CD14-positive monocyte (primary cell): ENCODE measurements around the gene GRIK4. TPM values are rescaled to one million over a fixed set of nuclear protein-coding genes. Genes with fewer than 3 reads are reported as not detected.

Source experiments
- DNase-seq, 3 donors: peaks; one replicate each; pipeline ENCODE4 v3.0.0-alpha.2; 2011 to 2022
- H2AFZ ChIP-seq: 2 replicates; pipeline ENCODE4 v1.6.0; 2012; ENCODE audit warnings: mild to moderate bottlenecking, low read depth, low read length, inconsistent platforms; ENCODE audit not compliant: insufficient read depth, poor library complexity, severe bottlenecking
- H3K27ac ChIP-seq, 2 donors: 1 replicate in 1 of 2; 2 replicates in 1 of 2; pipeline ENCODE4 v1.5.1; 2012 to 2013; ENCODE audit warnings: low read length in 2 of 2, control low read depth in 1 of 2, inconsistent platforms in 1 of 2, low read depth in 1 of 2, mild to moderate bottlenecking in 1 of 2
- H3K27me3 ChIP-seq, 2 donors: one replicate each; pipeline versions ENCODE4 v1.6.0 to v1.6.1; 2011 to 2013; ENCODE audit warnings: low read length in 2 of 2; ENCODE audit not compliant: control insufficient read depth in 2 of 2, insufficient read depth in 2 of 2
- H3K36me3 ChIP-seq, 2 donors: replicated peaks in 1 of 2; 1 replicate in 1 of 2; 2 replicates in 1 of 2; pipeline versions ENCODE4 v1.5.1 to v1.6.1; 2012 to 2013; ENCODE audit warnings: low read length in 2 of 2, control low read depth in 1 of 2, inconsistent platforms in 1 of 2, mild to moderate bottlenecking in 1 of 2; ENCODE audit not compliant: insufficient read depth in 2 of 2, control insufficient read depth in 1 of 2
- H3K4me1 ChIP-seq, 2 donors: 1 replicate in 1 of 2; 2 replicates in 1 of 2; pipeline versions ENCODE4 v1.5.1 to v1.6.1; 2012 to 2013; ENCODE audit warnings: low read length in 2 of 2, control low read depth in 1 of 2, inconsistent platforms in 1 of 2, mild to moderate bottlenecking in 1 of 2, moderate library complexity in 1 of 2; ENCODE audit not compliant: insufficient read depth in 2 of 2, control insufficient read depth in 1 of 2
- H3K4me2 ChIP-seq: replicated peaks from 2 replicates; pipeline ENCODE3; 2012; ENCODE audit warnings: low read length, moderate library complexity, mild to moderate bottlenecking; ENCODE audit not compliant: poor library complexity, severe bottlenecking; ENCODE audit errors: extremely low read depth
- H3K4me3 ChIP-seq, 3 experiments: fragments of 200-600 bp in 1 of 3; sonication (generic) in 1 of 3; replicated peaks in 1 of 3; 1 replicate in 2 of 3; 2 replicates in 1 of 3; pipeline ENCODE4 v1.5.1; 2011 to 2013; ENCODE audit warnings: low read length in 3 of 3, mild to moderate bottlenecking in 3 of 3, control low read depth in 2 of 3, low read depth in 2 of 3, inconsistent platforms in 1 of 3, moderate library complexity in 1 of 3
- H3K79me2 ChIP-seq: 2 replicates; pipeline ENCODE4 v1.6.0; 2012; ENCODE audit warnings: mild to moderate bottlenecking, control low read depth, inconsistent platforms, low read length, moderate library complexity; ENCODE audit not compliant: insufficient read depth
- H3K9ac ChIP-seq: 2 replicates; pipeline ENCODE4 v1.6.0; 2017; ENCODE audit warnings: low read length, mild to moderate bottlenecking; ENCODE audit not compliant: insufficient read depth, poor library complexity, severe bottlenecking
- H3K9me3 ChIP-seq, 2 donors: replicated peaks in 1 of 2; 1 replicate in 1 of 2; 2 replicates in 1 of 2; pipeline versions ENCODE4 v1.5.1 to v1.6.1; 2012 to 2013; ENCODE audit warnings: low read length in 2 of 2, control low read depth in 1 of 2; ENCODE audit not compliant: control insufficient read depth in 1 of 2, insufficient read depth in 1 of 2
- H4K20me1 ChIP-seq: 2 replicates; pipeline ENCODE4 v1.6.0; 2012; ENCODE audit warnings: mild to moderate bottlenecking, low read length, control low read depth, moderate library complexity; ENCODE audit not compliant: insufficient read depth
- H3K27ac Mint-ChIP-seq, 7 donors: one replicate each; pipeline ENCODE4 v1.8.0; 2020; ENCODE audit warnings: mild to moderate bottlenecking in 7 of 7, mixed read lengths in 7 of 7, moderate library complexity in 6 of 7, inconsistent platforms in 2 of 7
- H3K27me3 Mint-ChIP-seq, 3 donors: one replicate each; pipeline ENCODE4 v1.8.0; 2021 to 2022; ENCODE audit warnings: low read depth in 3 of 3, mild to moderate bottlenecking in 3 of 3, mixed read lengths in 3 of 3, moderate library complexity in 3 of 3, inconsistent platforms in 1 of 3
- H3K36me3 Mint-ChIP-seq, 2 donors: one replicate each; pipeline ENCODE4 v1.8.0; 2020; ENCODE audit warnings: mixed read lengths in 2 of 2, inconsistent platforms in 1 of 2, mild to moderate bottlenecking in 1 of 2
- H3K4me1 Mint-ChIP-seq: one replicate; pipeline ENCODE4 v1.8.0; 2020; ENCODE audit warnings: mild to moderate bottlenecking, mixed read lengths
- H3K4me3 Mint-ChIP-seq, 2 donors: one replicate each; pipeline ENCODE4 v1.8.0; 2020; ENCODE audit warnings: mild to moderate bottlenecking in 2 of 2, mixed read lengths in 2 of 2, moderate library complexity in 1 of 2
- H3K9me3 Mint-ChIP-seq, 7 donors: one replicate each; pipeline ENCODE4 v1.8.0; 2020 to 2022; ENCODE audit warnings: mixed read lengths in 7 of 7, mild to moderate bottlenecking in 6 of 7, moderate library complexity in 6 of 7, inconsistent platforms in 2 of 7
- whole genome bisulfite sequencing: methylation state at CpG from one replicate; pipeline ENCODE4 v1.1.5; 2013; ENCODE audit warnings: missing lambda C conversion rate; ENCODE audit not compliant: insufficient coverage; 5-methylcytosine and 5-hydroxymethylcytosine counted together
- intact Hi-C, 2 donors: fragments of 100-400 bp; cut with micrococcal nuclease; formaldehyde crosslinking; loops; one replicate each; pipeline versions ENCODE4 v1.15.0 to v1.15.1; 2023
- polyA plus RNA-seq, 3 donors: library from polyadenylated mRNA; depleted of rRNA in 1 of 3; unstranded in 2 of 3; stranded (reverse) in 1 of 3; fragments of 300-500 nt in 2 of 3; fragments of >200 nt in 1 of 3; fragmentation: Illumina TruSeq in 2 of 3; gene quantifications; 1 replicate in 2 of 3; 2 replicates in 1 of 3; pipeline ENCODE4 v1.2.3, GENCODE V29; 2012 to 2021
- TF ChIP-seq, protein P1 (sequence below): fragments of 200-600 bp; IDR thresholded peaks from one replicate; pipeline ENCODE4 v1.8.0; 2022; ENCODE audit warnings: antibody characterized with exemption, mild to moderate bottlenecking

GRIK4 gene
- polyA plus RNA-seq, 3 donors = not detected

- Histone ChIP-seq H4K20me1 (no peaks in the 10 kb centered on the region), H3K4me1 (no peaks in the 10 kb centered on the region), H3K79me2 (no peaks in the 10 kb centered on the region), H3K9ac (no peak overlapping the region), H3K4me3 (no peak overlapping the region), H3K27ac (no peak overlapping the region), H3K36me3 (no peaks in the 10 kb centered on the region), H3K9me3 (peaks cover 10 to 14% of the 10 kb centered on the region in 2 donors), H3K4me2 (no peak overlapping the region), H2AFZ (no peak overlapping the region), H3K27me3 (no peaks in the 10 kb centered on the region)
- Mint-ChIP-seq H3K36me3 (no peaks in the 10 kb centered on the region), H3K27ac (no peak overlapping the region), H3K4me3 (no peak overlapping the region), H3K4me1 (no peaks in the 10 kb centered on the region), H3K27me3 (peaks cover 7 to 12% (median 9%) of the 10 kb centered on the region in 3 donors), H3K9me3 (peaks cover 5 to 15% (median 10%) of the 10 kb centered on the region in 7 donors)
- intact Hi-C loops = loop anchor here in 1 of 2 donors (10.0 kb wide), 1 partner anchor 254 kb away; no protein-coding TSS in a partner anchor
- no peak for DNase-seq
- TF ChIP-seq, protein P1, sequence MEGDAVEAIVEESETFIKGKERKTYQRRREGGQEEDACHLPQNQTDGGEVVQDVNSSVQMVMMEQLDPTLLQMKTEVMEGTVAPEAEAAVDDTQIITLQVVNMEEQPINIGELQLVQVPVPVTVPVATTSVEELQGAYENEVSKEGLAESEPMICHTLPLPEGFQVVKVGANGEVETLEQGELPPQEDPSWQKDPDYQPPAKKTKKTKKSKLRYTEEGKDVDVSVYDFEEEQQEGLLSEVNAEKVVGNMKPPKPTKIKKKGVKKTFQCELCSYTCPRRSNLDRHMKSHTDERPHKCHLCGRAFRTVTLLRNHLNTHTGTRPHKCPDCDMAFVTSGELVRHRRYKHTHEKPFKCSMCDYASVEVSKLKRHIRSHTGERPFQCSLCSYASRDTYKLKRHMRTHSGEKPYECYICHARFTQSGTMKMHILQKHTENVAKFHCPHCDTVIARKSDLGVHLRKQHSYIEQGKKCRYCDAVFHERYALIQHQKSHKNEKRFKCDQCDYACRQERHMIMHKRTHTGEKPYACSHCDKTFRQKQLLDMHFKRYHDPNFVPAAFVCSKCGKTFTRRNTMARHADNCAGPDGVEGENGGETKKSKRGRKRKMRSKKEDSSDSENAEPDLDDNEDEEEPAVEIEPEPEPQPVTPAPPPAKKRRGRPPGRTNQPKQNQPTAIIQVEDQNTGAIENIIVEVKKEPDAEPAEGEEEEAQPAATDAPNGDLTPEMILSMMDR = no peak
- 86% methylated on average over 3 of the region's 4 CpGs for WGBS
Measured at GRCh38 chr11:120941000-120941399, 429.5 kb downstream of the GRIK4 start.

DNA sequence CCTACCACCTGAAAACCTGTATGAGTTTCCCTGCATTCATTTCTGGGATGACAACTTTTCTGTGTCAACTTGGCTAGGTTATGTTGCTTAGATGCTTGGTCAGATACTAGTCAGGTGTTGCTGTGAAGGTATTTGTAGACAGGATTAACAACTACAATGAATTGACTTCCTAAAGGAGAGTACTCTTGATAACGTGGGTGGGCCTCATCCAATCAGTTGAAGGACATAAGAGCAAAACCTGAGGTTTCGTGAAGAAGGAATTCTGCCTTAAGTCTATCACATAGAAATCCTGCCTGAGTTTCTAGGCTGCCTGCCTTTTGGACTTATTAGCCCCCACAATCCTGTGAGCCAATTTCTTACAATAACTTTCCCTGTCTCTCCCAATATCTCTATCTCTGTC lies 431.2 kb downstream of the GRIK4 start:
- Histone ChIP-seq H3K9me3 (peaks cover 10 to 14% of the 10 kb centered on the region in 2 donors), H3K27ac (no peak overlapping the region), H3K4me1 (no peaks in the 10 kb centered on the region), H3K9ac (no peak overlapping the region), H3K36me3 (no peaks in the 10 kb centered on the region), H4K20me1 (no peaks in the 10 kb centered on the region), H3K79me2 (no peaks in the 10 kb centered on the region), H3K27me3 (no peaks in the 10 kb centered on the region), H3K4me2 (no peak overlapping the region), H2AFZ (no peak overlapping the region), H3K4me3 (no peak overlapping the region)
- DNase-seq = no peak
- 60% methylated on average over 1 of the region's 2 CpGs for WGBS
- Mint-ChIP-seq H3K36me3 (no peaks in the 10 kb centered on the region), H3K27me3 (peaks cover 0 to 9% (median 4%) of the 10 kb centered on the region in 3 donors), H3K4me3 (no peak overlapping the region), H3K4me1 (no peaks in the 10 kb centered on the region), H3K9me3 (peaks cover 5 to 15% (median 10%) of the 10 kb centered on the region in 7 donors), H3K27ac (no peak overlapping the region)
- TF ChIP-seq, protein P1 = no peak
- intact Hi-C loops = loop anchor here in 1 of 2 donors (10.0 kb wide), 1 partner anchor 252 kb away; no protein-coding TSS in a partner anchor
